SIG-M5 treated with dmso at 0.1 percent for 504 hours (cell line): Measurements from ENCODE around the gene GLT1D1.
A peak's percentile ranks its signal among the peaks of the same experiment; 100 is the strongest.

Experiments used
- DNase-seq: peaks from one replicate; lab custom pipeline; 2025; ENCODE audit not compliant: unreplicated experiment; lab: John Stamatoyannopoulos, UW

Gene GLT1D1

GRCh38 chr12:128961308-128961902 is 108.1 kb downstream of the GLT1D1 start:
- DNase-seq: no peak

- DNase-seq: no peak
Observed at GRCh38 chr12:128961957-128962356, 108.7 kb downstream of the GLT1D1 start.

- peak; percentile 30 for DNase-seq
Observed at GRCh38 chr12:128966203-128966810, 113.0 kb downstream of the GLT1D1 start.

- no peak for DNase-seq
Observed at GRCh38 chr12:128968668-128969067, 115.4 kb downstream of the GLT1D1 start.

- DNase-seq: no peak
Observed at GRCh38 chr12:128969480-128970055, 116.3 kb downstream of the GLT1D1 start.

GRCh38 chr12:128970110-128970509 is 116.8 kb downstream of the GLT1D1 start:
- DNase-seq: no peak

- no peak for DNase-seq
Observed at GRCh38 chr12:128970941-128971340, 117.7 kb downstream of the GLT1D1 start.

- DNase-seq: no peak
Observed at GRCh38 chr12:128971802-128972201, 118.5 kb downstream of the GLT1D1 start.

GRCh38 chr12:128973883-128974681 is 120.8 kb downstream of the GLT1D1 start:
- no peak for DNase-seq

- DNase-seq: no peak
Observed at GRCh38 chr12:128974881-128975280, 121.6 kb downstream of the GLT1D1 start.

GRCh38 chr12:128976120-128976738 is 123.0 kb downstream of the GLT1D1 start:
- DNase-seq: no peak

GRCh38 chr12:128977441-128977840 is 124.2 kb downstream of the GLT1D1 start:
- no peak for DNase-seq

- no peak for DNase-seq
Observed at GRCh38 chr12:128978067-128978466, 124.8 kb downstream of the GLT1D1 start.

- DNase-seq: no peak
Observed at GRCh38 chr12:128980623-128981022, 127.3 kb downstream of the GLT1D1 start.

GRCh38 chr12:128981971-128982533 is 128.8 kb downstream of the GLT1D1 start:
- no peak for DNase-seq

- no peak for DNase-seq
Observed at GRCh38 chr12:128982933-128983332, 129.7 kb downstream of the GLT1D1 start.

- no peak for DNase-seq
Observed at GRCh38 chr12:128983371-128983770, 130.1 kb downstream of the GLT1D1 start.

- DNase-seq: no peak
Observed at GRCh38 chr12:128986957-128987356, 133.7 kb downstream of the GLT1D1 start.

- no peak for DNase-seq
Observed at GRCh38 chr12:128989287-128989686, 136.0 kb downstream of the GLT1D1 start.

GRCh38 chr12:128991716-128992115 is 138.4 kb downstream of the GLT1D1 start:
- no peak for DNase-seq

- no peak for DNase-seq
Observed at GRCh38 chr12:128992116-128992515, 138.8 kb downstream of the GLT1D1 start.
